SK-N-SH (cell line): ENCODE data around the gene PSMA5.

ENCODE experiments used
- MXI1 ChIP-seq: IDR thresholded peaks from 2 replicates; pipeline ENCODE4 v1.6.1; 2012; ENCODE audit warnings: mild to moderate bottlenecking, low read depth, low read length, improper control_type of control experiment
- TF ChIP-seq, protein P1 (sequence below): fragments of 200-600 bp; sonication (generic); IDR thresholded peaks from 2 replicates; pipeline ENCODE4 v1.6.1; 2017; ENCODE audit warnings: antibody characterized with exemption, mild to moderate bottlenecking, moderate library complexity

DNA sequence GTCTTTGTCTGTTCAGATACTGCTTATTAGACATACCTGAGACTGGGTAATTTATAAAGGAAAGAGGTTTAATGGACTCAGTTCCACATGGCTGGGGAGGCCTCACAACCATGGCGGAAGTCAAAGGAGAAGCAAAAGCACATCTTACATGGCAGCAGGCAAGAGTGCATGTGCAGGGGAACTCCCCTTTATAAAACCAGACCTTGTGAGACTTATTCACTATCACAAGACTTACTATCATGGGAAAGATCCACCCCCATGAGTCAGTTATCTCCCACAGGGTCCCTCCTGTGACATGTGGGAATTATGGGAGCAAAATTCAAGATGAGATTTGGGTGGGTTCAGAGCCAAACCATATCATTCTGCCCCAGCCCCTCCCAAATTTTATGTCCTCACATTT lies 7.1 kb upstream of the PSMA5 start:
- no peak for TF ChIP-seq MXI1
- TF ChIP-seq, protein P1, sequence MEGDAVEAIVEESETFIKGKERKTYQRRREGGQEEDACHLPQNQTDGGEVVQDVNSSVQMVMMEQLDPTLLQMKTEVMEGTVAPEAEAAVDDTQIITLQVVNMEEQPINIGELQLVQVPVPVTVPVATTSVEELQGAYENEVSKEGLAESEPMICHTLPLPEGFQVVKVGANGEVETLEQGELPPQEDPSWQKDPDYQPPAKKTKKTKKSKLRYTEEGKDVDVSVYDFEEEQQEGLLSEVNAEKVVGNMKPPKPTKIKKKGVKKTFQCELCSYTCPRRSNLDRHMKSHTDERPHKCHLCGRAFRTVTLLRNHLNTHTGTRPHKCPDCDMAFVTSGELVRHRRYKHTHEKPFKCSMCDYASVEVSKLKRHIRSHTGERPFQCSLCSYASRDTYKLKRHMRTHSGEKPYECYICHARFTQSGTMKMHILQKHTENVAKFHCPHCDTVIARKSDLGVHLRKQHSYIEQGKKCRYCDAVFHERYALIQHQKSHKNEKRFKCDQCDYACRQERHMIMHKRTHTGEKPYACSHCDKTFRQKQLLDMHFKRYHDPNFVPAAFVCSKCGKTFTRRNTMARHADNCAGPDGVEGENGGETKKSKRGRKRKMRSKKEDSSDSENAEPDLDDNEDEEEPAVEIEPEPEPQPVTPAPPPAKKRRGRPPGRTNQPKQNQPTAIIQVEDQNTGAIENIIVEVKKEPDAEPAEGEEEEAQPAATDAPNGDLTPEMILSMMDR, result no peak
